Measurements from ENCODE around the gene PLEKHA6. TPM values are rescaled to one million over a fixed set of nuclear protein-coding genes. Genes with fewer than 3 reads are reported as not detected.
"Not testable (repeated sequence)": the region's sequence is repeated elsewhere in the genome, so short reads cannot be mapped to it uniquely, and the experiment has no call there.

The PLEKHA6 gene
- total RNA-seq, 2 experiments from 2014 or later, result 0.86 to 0.87 TPM

DNA sequence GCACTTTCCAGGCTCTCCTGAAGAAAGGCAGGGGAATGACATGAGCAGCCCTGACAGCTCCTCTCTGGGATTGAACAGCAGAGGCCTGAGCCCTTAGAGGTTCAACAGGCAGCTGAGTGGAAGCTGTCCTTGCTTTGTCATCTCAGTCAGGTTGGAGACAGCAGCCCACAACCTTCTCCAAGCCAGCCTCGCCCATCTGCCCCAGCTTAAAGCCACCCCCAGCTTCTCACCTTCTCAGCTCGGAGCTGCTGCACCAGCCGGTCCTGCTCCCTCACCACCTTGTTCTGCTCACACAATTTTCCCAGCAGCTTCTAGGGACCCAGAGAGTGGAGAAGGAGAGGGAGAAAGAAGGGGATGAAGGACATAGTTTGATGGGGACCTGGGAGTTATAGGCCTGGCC lies 110.8 kb downstream of the PLEKHA6 start:
- Mint-ChIP-seq H3K4me1 (no peaks in the 10 kb centered on the region), H3K36me3 (ENCODE audit: low read depth) (no peaks in the 10 kb centered on the region), H3K4me3 (no peak overlapping the region), H3K27ac (no peak overlapping the region), H3K27me3 (peaks cover 2% of the 10 kb centered on the region), H3K9me3 (ENCODE audit: low read depth) (no peaks in the 10 kb centered on the region)
- ChIA-PET POLR2A (interaction anchor here (0.6 kb wide), 1 partner anchor 189 kb away, joined by 3 read pairs; no protein-coding TSS in a partner anchor), CTCF (interaction anchor here (0.9 to 1.4 kb wide), 4 partner anchors 8 to 114 kb away, joined by 3 to 4 read pairs (median 3); no protein-coding TSS in a partner anchor)
- intact Hi-C loops (cut with DNase I, micrococcal nuclease), result no loop called here
- no peak for DNase-seq
- ATAC-seq, result no peak

DNA sequence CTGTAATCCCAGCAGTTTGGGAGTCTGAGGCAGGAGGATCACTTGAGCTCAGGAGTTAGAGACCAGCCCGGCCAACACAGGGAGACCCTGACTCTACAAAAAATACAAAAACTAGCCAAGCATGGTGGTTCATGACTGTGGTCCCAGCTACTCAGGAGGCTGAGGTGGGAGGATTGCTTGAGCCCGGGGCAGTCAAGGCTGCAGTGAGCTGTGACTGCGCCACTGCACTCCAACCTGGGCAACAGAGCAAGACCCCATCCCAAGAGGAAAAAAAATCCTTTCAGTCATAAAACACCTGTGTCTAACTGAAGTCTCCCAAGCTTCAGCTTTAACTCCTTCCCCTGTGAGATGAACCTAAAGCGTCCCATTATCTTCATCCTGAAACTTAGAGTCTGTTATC lies 112.9 kb downstream of the PLEKHA6 start:
- H3K27ac Mint-ChIP-seq, result no peak overlapping the region

GRCh38 chr1:204242920-204243319 lies 116.8 kb downstream of the PLEKHA6 start:
- DNase-seq (no peak), ATAC-seq (no peak)
- no peak overlapping the region for H3K27ac Mint-ChIP-seq
- ChIA-PET POLR2A (no interaction called here), CTCF (interaction anchor here (0.6 kb wide), 1 partner anchor 24 kb away, joined by 4 read pairs; no protein-coding TSS in a partner anchor)
- no peak overlapping the region for H3K4me3 Mint-ChIP-seq
- no peaks in the 10 kb centered on the region for H3K9me3 Mint-ChIP-seq (ENCODE audit: low read depth)
- intact Hi-C loops (cut with DNase I, micrococcal nuclease), result no loop called here
- no peaks in the 10 kb centered on the region for H3K36me3 Mint-ChIP-seq (ENCODE audit: low read depth)
- peaks cover 2% of the 10 kb centered on the region for H3K27me3 Mint-ChIP-seq
- no peaks in the 10 kb centered on the region for H3K4me1 Mint-ChIP-seq

More for the DNA sequence above, 112.9 kb downstream of the PLEKHA6 start:
- H3K36me3 Mint-ChIP-seq (ENCODE audit: low read depth), result no peaks in the 10 kb centered on the region
- POLR2A ChIA-PET, result no interaction called here
- no peaks in the 10 kb centered on the region for H3K4me1 Mint-ChIP-seq
- ATAC-seq (no peak), DNase-seq (no peak)
- no peaks in the 10 kb centered on the region for H3K9me3 Mint-ChIP-seq (ENCODE audit: low read depth)
- H3K4me3 Mint-ChIP-seq, result no peak overlapping the region
- intact Hi-C loops (cut with DNase I, micrococcal nuclease), result no loop called here
- peaks cover 2% of the 10 kb centered on the region for H3K27me3 Mint-ChIP-seq
- CTCF ChIA-PET, result no interaction called here

DNA sequence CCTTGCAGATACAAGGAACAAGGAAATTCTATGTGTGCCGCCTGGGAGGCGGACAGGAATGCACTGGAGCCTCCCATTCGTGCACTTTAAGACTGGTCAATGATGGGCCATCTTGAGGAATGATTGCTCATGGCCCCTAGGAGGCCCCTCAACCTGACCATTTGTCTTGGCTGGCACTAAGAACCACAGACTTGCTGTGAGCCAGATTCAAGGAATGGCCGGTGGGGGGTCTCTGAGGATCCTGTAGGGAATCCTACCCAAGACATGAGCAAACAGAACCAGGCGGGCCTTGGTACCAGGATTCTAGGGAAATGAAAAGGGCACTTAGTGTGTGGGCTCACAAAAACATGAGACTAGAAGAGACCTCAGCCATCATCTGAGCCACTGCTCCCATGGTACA lies 117.8 kb downstream of the PLEKHA6 start:
- no peak overlapping the region for H3K27ac Mint-ChIP-seq
- no peak for DNase-seq

GRCh38 chr1:204241050-204241449 lies 118.7 kb downstream of the PLEKHA6 start:
- no peak overlapping the region for H3K4me3 Mint-ChIP-seq
- no peak for DNase-seq
- peaks cover 4% of the 10 kb centered on the region for H3K27me3 Mint-ChIP-seq
- H3K9me3 Mint-ChIP-seq (ENCODE audit: low read depth), result no peaks in the 10 kb centered on the region
- ATAC-seq, result no peak
- H3K27ac Mint-ChIP-seq, result no peak overlapping the region
- H3K4me1 Mint-ChIP-seq, result no peaks in the 10 kb centered on the region
- intact Hi-C loops (cut with DNase I, micrococcal nuclease), result no loop called here
- no peaks in the 10 kb centered on the region for H3K36me3 Mint-ChIP-seq (ENCODE audit: low read depth)
- CTCF ChIA-PET, result interaction anchor here (0.6 to 1.6 kb wide), 3 partner anchors 13 to 263 kb away, joined by 3 to 5 read pairs (median 3); no protein-coding TSS in a partner anchor
- POLR2A ChIA-PET, result no interaction called here

More for the DNA sequence above, 117.8 kb downstream of the PLEKHA6 start:
- Mint-ChIP-seq H3K9me3 (ENCODE audit: low read depth) (no peaks in the 10 kb centered on the region), H3K27me3 (peaks cover 2% of the 10 kb centered on the region), H3K36me3 (ENCODE audit: low read depth) (no peaks in the 10 kb centered on the region), H3K4me1 (no peaks in the 10 kb centered on the region), H3K4me3 (no peak overlapping the region)
- no peak for ATAC-seq
- ChIA-PET CTCF (interaction anchor here (0.6 kb wide), 1 partner anchor 17 kb away, joined by 3 read pairs; no protein-coding TSS in a partner anchor), POLR2A (no interaction called here)
- intact Hi-C loops (cut with DNase I, micrococcal nuclease), result no loop called here

DNA sequence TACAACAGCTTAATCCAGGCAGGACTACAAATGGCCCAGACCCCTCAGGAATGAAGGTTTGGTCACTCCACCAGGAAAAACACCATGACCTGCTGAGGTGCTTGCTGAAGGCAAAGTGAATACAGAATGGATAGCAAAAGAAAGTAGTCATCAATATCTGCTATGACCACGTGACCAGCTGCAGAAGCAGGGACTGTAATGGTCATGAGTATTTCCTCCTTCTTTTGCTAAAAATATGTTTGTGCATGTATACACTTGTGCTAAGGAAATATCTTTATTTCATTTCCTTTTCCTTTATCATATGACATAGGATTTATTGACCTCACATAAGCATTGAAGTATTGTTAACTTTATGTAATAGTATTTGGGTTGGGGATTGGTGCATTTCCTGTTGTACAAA lies 119.5 kb downstream of the PLEKHA6 start:
- Mint-ChIP-seq H3K4me1 (no peaks in the 10 kb centered on the region), H3K27me3 (peaks cover 6% of the 10 kb centered on the region), H3K27ac (no peak overlapping the region), H3K4me3 (no peak overlapping the region), H3K36me3 (ENCODE audit: low read depth) (no peaks in the 10 kb centered on the region), H3K9me3 (ENCODE audit: low read depth) (no peaks in the 10 kb centered on the region)
- ChIA-PET CTCF (interaction anchor here (1.6 kb wide), 1 partner anchor 18 kb away, joined by 3 read pairs; no protein-coding TSS in a partner anchor), POLR2A (no interaction called here)
- intact Hi-C loops (cut with DNase I, micrococcal nuclease), result no loop called here
- DNase-seq (no peak), ATAC-seq (no peak)

GRCh38 chr1:204239401-204239800 lies 120.3 kb downstream of the PLEKHA6 start:
- ATAC-seq; DNase-seq; H3K9me3 Mint-ChIP-seq (ENCODE audit: low read depth); intact Hi-C loops (cut with DNase I, micrococcal nuclease); H3K36me3 Mint-ChIP-seq (ENCODE audit: low read depth); H3K4me3 Mint-ChIP-seq; H3K27ac Mint-ChIP-seq; POLR2A ChIA-PET; H3K4me1 Mint-ChIP-seq; H3K27me3 Mint-ChIP-seq: not testable (repeated sequence)
- CTCF ChIA-PET, result interaction anchor here (0.6 kb wide), 1 partner anchor 618 kb away, joined by 3 read pairs; no protein-coding TSS in a partner anchor

DNA sequence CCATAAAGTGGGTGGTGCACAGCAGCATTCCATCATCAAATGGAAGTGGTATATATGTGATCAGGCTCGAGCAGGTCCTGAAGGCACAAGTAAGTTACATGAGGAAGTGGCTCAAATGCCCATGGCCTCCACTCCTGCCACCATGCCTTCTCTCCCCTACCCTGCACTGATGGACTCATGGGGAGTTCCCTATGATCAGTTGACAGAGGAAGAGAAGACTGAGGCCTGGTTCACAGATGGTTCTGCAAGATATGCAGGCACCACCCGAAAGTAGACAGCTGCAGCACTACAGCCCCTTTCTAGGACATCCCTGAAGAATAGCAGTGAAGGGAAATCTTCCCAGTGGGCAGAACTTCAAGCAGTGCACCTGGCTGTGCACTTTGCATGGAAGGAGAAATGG lies 121.2 kb downstream of the PLEKHA6 start:
- H3K4me3 Mint-ChIP-seq; intact Hi-C loops (cut with DNase I, micrococcal nuclease); ATAC-seq; DNase-seq; POLR2A ChIA-PET; H3K9me3 Mint-ChIP-seq (ENCODE audit: low read depth); H3K4me1 Mint-ChIP-seq; CTCF ChIA-PET; H3K27me3 Mint-ChIP-seq; H3K36me3 Mint-ChIP-seq (ENCODE audit: low read depth); H3K27ac Mint-ChIP-seq: not testable (repeated sequence)

- H3K27ac Mint-ChIP-seq; intact Hi-C loops (cut with DNase I, micrococcal nuclease); H3K4me1 Mint-ChIP-seq; H3K36me3 Mint-ChIP-seq (ENCODE audit: low read depth); ATAC-seq; H3K9me3 Mint-ChIP-seq (ENCODE audit: low read depth); H3K4me3 Mint-ChIP-seq; DNase-seq; H3K27me3 Mint-ChIP-seq; POLR2A ChIA-PET: not testable (repeated sequence)
- CTCF ChIA-PET, result interaction anchor here (0.9 kb wide), 1 partner anchor 74 kb away, joined by 3 read pairs; no protein-coding TSS in a partner anchor
These were observed 122.2 kb downstream of the PLEKHA6 start for GRCh38 chr1:204237515-204237914.

DNA sequence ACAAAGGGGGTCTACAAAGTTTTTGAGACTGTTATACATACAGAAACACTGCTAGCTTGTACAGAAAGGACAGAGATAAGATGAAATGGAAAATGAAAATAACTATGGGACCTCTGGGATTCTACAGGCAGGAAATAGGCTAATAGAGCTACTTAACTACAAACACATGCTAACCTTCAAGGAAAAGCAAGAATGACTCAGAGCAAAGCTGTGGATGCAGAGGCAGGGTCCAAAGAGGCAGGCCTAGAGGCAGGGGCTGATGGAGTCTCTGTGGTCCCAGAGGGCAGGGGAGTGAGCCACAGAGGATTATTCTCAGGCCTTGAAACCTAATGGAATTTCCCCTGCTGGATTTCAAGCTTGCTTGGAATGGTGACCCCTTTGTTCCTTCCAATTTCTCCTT lies 127.2 kb downstream of the PLEKHA6 start:
- ChIA-PET POLR2A (no interaction called here), CTCF (interaction anchor here (0.7 to 0.9 kb wide), 3 partner anchors 70 to 234 kb away, joined by 3 read pairs; no protein-coding TSS in a partner anchor)
- H3K27me3 Mint-ChIP-seq, result peaks cover 6% of the 10 kb centered on the region
- intact Hi-C loops (cut with DNase I, micrococcal nuclease), result no loop called here
- no peak for DNase-seq
- no peaks in the 10 kb centered on the region for H3K4me1 Mint-ChIP-seq
- H3K36me3 Mint-ChIP-seq (ENCODE audit: low read depth), result no peaks in the 10 kb centered on the region
- no peak for ATAC-seq
- H3K9me3 Mint-ChIP-seq (ENCODE audit: low read depth), result no peaks in the 10 kb centered on the region
- no peak overlapping the region for H3K27ac Mint-ChIP-seq
- no peak overlapping the region for H3K4me3 Mint-ChIP-seq

- no peak for ATAC-seq
- CTCF ChIA-PET, result interaction anchor here (0.9 to 2.2 kb wide), 4 partner anchors 20 to 577 kb away, joined by 4 to 7 read pairs (median 4); no protein-coding TSS in a partner anchor
- no peak overlapping the region for H3K27ac Mint-ChIP-seq
- H3K4me3 Mint-ChIP-seq, result no peak overlapping the region
- H3K9me3 Mint-ChIP-seq (ENCODE audit: low read depth), result no peaks in the 10 kb centered on the region
- DNase-seq, result no peak
- intact Hi-C loops (cut with DNase I, micrococcal nuclease), result no loop called here
- no peaks in the 10 kb centered on the region for H3K36me3 Mint-ChIP-seq (ENCODE audit: low read depth)
- H3K27me3 Mint-ChIP-seq, result no peaks in the 10 kb centered on the region
- POLR2A ChIA-PET, result no interaction called here
- H3K4me1 Mint-ChIP-seq, result no peaks in the 10 kb centered on the region
These were observed 129.5 kb downstream of the PLEKHA6 start for GRCh38 chr1:204230211-204230610.

DNA sequence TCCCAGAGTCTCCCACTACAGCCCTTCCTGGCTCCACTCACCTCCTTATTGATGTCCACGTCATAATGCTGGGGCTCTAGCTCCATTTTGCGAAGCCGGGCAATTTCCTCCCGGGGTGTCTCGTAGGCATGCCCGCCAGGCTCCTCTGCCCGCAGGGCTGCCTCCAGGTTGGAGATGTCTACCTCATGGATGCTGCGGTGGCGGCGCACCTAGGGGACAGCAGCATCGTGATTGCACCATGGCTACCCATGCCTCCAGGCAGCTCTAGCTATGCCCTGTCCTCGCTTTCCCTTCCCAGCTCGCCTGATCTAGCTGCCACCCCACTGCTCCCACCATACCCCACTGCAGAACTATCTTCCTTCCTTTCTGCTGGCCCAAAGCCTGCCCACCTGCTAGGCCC lies 130.8 kb downstream of the PLEKHA6 start:
- no peak for ATAC-seq
- intact Hi-C loops (cut with DNase I, micrococcal nuclease), result no loop called here
- POLR2A ChIA-PET, result no interaction called here
- H3K27ac Mint-ChIP-seq, result no peak overlapping the region
- no peak for DNase-seq
- no peaks in the 10 kb centered on the region for H3K36me3 Mint-ChIP-seq (ENCODE audit: low read depth)
- no peaks in the 10 kb centered on the region for H3K4me1 Mint-ChIP-seq
- CTCF ChIA-PET, result interaction anchor here (0.5 to 2.2 kb wide), 6 partner anchors 19 to 578 kb away, joined by 3 to 7 read pairs (median 4); no protein-coding TSS in a partner anchor
- no peaks in the 10 kb centered on the region for H3K9me3 Mint-ChIP-seq (ENCODE audit: low read depth)
- H3K4me3 Mint-ChIP-seq, result no peak overlapping the region
- H3K27me3 Mint-ChIP-seq, result no peaks in the 10 kb centered on the region

Data from activated CD4-positive, alpha-beta T cell treated with anti-CD3 and anti-CD28 coated beads for 36 hours (primary cell).